Frontal cortex (tissue), 4 donors: ENCODE measurements around the gene MEGF11. TPM values are rescaled to one million over a fixed set of nuclear protein-coding genes. Genes with fewer than 3 reads are reported as not detected.

ENCODE experiments used
- DNase-seq, 2 donors: peaks; one replicate each; pipeline ENCODE4 v3.0.0; 2012; ENCODE audit warnings: low spot score in 2 of 2
- FAIRE-seq: peaks from 2 replicates; lab custom pipeline; 2012; peaks lifted over from hg19 to GRCh38; lab: Jason Lieb, UNC
- total RNA-seq: library from RNA; depleted of rRNA; stranded (reverse); fragments of >200 nt; gene quantifications from one replicate; pipeline ENCODE4 v1.2.3, GENCODE V29; 2014
- donor health status: control.
- donor health status: control.
- donor health status: control.

MEGF11 gene
- total RNA-seq, 1 donor from 2014 or later = 4.5 TPM

DNA sequence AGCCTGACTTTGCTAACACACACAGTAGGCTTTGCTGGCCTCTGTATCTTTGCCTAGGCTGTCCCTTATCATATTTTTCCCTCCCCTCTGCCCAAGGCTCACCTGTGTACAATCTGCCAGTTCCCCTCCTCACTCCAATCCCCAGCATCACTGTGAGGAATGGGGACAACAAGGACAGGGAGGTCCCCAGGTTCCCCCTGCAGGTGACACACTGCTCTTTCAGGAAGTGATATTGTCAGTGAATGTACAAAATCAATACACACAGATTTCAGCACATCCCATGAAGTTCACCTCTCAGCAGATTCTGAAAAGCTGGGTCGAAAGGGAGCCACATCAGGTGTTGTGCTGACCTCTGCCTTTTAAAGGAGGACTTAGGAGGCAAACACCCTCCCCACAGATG is 206.8 kb downstream of the MEGF11 start:
- FAIRE-seq = no peak
- no peak for DNase-seq

DNA sequence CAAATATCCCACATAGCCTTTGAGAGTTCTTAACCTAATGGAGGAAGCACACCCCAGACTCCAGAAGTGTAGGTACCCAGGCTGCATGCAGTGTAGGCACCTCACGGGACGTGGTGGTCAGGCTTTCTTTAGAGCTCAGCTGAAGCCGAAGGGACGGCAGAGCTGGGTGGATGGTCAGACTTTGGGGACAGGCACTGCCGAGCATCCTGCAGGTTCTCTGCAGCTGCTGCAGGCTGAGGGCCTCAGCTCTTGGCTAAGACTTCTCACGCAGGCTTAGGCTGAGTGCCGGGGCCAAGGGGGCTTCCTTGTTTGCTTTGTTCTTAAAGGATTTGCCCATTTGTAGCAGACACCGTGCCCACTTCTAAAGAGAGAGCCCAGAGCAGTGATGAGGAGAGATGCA is 207.2 kb downstream of the MEGF11 start:
- no peak for DNase-seq
- no peak for FAIRE-seq

DNA sequence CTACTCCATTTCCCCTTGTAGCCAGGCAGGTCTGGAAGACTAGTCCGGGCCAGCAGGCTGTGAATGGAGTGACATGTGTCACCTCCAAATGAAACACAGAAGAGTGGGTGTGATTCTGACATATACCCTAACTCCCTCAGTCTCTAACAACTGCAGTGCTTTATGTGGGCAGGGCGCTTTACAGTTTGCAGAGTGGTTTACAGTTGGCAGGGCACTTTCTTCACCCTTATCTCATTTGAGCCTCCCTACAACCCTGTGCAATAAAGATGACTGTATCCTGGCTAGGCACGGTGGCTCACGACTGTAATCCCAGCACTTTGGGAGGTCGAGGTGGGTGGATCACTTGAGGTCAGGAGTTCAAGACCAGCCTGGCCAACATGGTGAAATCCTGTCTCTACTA is 208.0 kb downstream of the MEGF11 start:
- DNase-seq = no peak
- FAIRE-seq = no peak

DNA sequence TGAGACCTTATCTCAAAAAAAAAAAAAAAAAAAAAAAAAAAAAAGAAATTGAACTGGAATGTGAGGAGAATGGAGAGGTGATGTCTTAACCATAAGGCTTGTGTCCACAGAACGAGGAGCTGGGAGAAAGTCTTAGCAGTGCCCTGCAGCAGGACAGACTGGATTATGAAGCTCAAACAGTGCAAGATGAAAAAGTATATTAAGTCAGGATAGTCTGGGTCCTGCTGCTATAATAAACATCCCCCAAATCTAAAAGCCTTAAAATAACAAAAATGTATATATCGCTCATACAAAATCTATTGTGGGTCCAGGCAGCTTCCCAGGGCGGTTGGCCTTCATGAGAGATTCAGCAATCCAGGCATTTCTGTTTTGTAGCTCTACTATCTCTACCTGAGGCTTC is 208.7 kb downstream of the MEGF11 start:
- no peak for DNase-seq

DNA sequence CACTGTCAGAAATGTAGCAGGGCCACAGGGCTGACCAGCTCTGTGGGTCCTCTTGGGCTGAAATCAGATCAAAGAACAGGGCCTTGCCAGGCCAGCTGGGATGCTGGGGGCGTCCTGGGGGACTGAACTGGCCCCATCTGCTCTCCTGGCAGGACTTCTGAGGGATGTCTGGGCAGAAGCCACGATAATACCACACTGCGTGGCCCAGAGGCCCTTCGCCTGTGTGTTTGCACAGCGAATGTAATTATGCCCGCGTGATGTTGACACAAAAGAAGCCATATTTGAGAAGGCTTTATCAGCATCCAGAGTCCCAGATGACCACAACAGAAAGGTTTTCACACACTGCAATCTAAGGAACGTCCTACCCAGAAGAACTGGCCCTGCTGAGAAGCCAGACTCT is 210.3 kb downstream of the MEGF11 start:
- FAIRE-seq (no peak), DNase-seq (no peak)

More for the DNA sequence above, 208.7 kb downstream of the MEGF11 start:
- FAIRE-seq = no peak

DNA sequence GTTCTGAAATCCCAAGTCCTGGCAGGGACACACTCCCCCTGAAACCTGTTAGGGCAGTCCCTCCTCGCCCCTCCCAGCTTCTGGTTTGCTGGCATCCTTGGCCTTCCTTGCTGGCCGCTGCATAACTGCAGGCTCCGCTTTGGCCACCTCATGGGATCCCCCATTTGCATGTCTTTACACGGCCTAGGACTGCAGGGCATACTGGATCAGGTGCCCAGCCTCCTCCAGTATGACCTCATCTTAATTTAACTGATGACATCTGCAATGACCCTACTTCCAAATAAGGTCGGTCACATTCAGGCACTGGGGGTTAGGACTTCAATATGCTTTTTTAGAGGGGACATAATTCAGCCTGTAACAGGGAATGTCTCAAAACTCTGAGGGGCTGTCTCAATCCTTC is 210.9 kb downstream of the MEGF11 start:
- DNase-seq = no peak

DNA sequence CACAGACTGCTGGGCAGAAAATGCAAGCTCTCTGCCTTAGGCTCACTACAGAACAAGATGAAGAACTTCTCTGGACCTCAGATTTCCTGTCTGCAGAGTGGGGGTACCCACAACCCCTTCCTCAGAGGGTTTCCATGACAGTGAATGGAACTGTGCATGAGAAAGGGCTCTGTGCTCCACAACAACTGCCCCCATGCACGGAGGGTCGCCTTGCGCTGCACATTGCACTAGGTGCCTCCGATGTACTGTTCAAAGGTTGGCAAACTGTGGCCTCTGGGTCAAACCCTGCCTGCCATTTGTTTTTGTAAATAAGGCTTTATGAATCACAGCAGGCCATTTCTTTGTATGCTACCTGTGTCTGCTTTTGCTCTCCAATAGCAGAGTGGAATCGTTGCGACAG is 212.3 kb downstream of the MEGF11 start:
- DNase-seq (no peak), FAIRE-seq (no peak)

More for the DNA sequence above, 210.9 kb downstream of the MEGF11 start:
- no peak for FAIRE-seq

DNA sequence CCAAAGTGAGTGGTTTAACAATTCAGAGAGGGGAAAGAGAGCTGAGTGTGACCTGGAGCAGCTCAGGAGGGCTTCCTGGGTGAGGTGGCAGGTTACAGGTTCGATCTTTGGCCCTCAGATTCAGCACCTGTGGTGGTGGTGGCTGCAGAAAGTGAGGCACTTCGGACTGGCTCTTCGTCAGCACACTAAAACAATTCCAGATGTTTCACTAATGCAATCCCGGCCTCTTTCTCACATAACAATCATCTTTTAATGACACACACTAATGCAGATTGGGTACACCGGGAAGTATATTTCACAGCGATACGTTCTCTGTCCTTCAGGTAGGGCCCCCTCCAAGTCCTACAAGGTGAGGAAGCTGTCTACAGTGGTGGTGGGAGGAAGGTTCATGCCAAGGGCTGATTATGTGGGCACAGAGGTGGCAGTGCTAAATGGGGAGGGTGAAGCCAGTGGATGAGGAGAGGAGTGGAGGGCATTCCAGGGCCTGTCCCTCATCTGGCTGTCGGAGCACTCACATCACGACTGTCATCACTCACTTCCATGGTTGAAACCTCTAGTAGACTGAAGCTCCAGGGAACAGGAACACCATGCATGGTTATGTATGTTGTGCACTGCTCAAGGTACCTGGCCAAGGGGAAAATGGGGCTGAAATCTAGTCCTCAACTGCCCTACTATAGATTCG is 213.2 kb downstream of the MEGF11 start:
- DNase-seq (no peak), FAIRE-seq (no peak)

DNA sequence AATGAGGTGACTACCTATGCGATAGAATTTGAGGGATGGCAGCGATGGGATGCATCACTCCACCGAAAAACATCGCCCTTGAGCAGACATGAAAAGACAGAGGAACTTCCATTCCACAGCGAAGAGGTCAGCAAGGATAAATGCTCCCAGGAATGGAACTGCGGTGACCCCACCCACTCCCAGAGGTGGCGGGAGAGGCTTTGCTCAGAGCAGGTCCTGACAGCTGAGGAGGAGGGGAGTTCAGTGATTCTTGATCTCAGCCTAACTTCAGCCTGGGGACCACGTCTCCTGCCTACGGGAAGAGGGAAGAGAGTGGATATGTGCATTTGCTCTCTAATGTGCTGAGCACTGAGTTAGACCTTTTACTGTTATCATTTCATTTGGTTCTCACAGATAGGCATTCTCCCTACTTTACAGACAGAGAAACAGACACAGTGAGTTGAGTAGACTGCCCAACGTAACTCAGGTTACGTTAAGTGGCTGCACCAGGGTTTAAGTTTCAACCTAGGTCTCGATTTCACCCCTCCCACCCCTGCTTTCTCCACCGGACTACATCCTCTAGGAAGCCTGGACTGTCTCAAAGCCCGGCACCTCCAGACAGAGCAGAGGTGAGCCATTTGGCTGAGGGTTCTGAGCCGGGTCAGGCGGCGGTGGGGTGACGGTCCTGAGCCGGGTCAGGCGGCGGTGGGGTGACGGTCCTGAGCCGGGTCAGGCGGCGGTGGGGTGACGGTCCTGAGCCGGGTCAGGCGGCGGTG is 214.3 kb downstream of the MEGF11 start:
- no peak for DNase-seq
- no peak for FAIRE-seq

DNA sequence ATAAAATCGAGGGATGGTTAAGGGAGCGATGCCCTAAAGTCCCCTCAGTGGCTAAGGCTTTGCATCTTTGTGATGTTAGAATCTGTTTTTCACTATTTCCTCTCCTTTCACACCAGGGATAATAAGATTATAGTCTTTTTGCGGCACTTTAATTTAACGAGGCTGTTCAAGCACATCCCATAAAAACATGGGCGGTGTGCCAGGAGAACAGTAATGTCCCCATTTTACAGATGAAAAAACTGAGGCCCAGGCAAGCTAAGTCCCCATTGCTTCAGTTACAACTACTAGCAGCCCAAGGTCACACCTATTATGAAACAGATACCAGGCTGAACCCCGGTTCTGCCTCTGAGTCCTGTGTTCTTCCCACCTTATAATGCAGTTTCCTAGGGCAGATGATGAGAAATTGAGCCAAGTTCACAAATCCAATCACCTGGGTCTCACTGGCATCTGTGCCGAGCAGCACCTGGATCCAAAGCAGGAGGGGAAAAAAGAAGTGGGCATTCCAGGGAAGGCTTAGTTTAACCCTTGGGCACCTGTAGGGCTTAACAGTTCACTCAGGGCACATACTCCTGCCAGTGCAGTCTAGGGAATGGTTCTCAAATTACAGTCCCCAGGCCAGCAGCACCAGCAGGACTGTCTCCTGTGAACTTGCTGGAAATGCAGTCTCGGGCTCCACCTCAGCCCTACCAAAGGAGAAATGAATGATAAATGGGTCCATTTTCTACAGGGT is 215.0 kb downstream of the MEGF11 start:
- no peak for FAIRE-seq
- DNase-seq = no peak

DNA sequence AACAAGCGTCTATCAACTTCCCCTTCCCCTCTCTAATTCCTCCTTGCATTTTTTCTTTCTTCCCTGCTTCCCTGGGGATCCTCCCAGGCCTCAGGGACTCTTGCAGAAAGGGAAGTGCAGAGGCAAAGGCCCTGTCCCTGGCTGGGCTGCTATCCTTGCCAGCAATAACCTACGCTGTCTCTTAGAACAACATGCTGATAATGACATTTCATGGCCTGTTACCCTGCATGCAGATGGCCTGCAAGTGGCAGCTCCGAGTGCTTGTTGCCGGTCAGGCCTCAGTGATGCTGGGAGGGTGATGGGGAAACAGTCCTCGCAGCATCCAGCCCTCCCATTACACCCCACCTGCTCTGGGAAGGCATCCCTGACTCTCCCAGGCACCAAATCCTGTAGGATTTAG is 216.7 kb downstream of the MEGF11 start:
- DNase-seq = no peak
- no peak for FAIRE-seq

DNA sequence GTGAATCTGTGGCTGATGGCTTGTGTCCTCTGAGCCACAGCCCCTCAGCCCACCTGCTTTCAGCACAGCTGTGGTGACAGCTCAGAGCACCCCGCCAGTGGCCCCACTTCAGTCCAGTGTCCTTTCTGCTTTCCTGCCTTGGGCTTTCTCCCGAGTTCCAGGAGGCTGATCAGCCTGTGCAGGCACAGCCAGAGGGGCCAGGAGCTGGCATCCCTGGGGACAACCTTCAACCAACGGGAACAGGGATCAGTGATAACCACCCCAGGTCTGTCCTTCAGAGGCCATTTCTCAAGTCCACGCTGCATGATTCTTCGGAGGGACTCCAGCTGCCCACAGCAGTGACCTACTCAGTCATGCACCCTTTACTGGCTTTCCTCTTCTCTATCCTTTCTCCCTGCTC is 217.6 kb downstream of the MEGF11 start:
- no peak for DNase-seq

DNA sequence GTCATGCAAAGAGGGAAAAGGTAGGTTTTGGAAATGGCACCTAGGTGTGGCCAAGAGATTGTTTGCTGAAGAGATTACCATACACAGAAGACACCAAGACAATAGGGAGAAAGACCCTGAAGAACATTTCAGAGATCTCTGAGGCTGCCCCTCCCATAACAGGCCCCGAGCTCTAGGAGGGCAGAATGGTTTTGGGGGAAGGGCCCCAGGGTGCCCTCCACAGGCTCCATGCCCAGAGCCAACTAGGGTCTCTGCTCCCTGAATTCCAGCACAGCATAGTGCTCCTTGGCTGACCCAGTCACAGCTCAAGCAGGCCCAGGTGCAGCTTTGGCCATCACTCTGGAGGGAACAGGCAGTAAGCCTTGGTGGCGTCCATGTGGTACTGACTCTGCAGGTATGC is 220.4 kb downstream of the MEGF11 start:
- FAIRE-seq (no peak), DNase-seq (no peak)

More for the DNA sequence above, 217.6 kb downstream of the MEGF11 start:
- no peak for FAIRE-seq

DNA sequence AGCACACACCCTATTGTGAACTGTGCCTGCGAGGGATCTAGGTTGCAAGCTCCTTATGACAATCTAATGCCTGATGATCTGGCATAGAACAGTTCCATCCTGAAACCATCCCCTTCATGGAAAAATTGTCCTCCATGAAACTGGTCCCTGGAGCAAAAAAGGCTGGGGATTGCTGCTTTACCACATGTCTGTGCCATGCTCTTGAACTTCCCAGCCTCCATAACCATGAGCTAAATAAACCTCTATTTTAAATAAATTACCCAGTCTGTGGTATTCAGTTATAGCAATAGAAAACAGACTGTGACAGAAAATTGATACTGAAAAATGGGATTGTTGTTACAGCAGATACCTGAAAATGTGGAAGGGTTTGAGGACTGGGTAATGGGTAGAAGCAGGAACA is 221.5 kb downstream of the MEGF11 start:
- DNase-seq (no peak), FAIRE-seq (no peak)

DNA sequence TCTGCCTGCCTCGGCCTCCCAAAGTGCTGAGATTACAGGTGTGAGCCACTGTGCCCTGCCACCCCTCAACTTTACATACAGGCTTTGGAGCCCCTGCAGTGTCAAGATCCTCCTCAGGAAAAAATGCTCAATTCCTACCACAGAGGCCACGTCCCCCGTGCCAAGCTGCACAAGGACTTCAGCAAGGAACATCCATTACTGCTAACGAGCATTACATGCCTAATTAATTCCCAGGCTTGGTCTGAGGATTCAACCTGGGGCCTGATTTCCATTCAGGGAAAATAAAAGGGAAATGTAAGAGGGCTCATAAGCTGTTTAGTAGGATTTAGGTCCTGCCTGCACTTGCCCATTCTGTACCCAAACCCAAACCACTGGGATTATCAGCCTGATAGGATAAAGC is 222.9 kb downstream of the MEGF11 start:
- DNase-seq = no peak
- FAIRE-seq = no peak

DNA sequence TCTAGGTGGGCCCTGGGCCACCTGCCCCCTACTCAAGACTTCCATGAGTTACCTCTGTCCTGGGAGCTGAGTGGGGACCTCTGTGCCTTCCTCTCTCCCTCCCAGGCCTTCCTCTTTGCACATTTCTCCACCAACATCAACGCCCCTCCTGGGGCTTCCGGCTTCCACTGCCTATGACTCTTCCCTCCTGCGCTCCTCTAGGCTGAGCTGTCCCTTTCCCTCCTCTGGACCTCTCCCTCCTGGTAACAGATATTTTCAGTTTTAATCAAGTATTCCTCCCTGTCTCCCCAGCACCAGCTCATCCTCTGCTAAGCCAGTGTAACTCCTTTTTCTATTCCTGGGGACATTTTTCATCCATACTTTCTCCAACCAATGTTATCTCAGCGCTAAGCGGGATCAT is 223.9 kb downstream of the MEGF11 start:
- DNase-seq (no peak), FAIRE-seq (no peak)

DNA sequence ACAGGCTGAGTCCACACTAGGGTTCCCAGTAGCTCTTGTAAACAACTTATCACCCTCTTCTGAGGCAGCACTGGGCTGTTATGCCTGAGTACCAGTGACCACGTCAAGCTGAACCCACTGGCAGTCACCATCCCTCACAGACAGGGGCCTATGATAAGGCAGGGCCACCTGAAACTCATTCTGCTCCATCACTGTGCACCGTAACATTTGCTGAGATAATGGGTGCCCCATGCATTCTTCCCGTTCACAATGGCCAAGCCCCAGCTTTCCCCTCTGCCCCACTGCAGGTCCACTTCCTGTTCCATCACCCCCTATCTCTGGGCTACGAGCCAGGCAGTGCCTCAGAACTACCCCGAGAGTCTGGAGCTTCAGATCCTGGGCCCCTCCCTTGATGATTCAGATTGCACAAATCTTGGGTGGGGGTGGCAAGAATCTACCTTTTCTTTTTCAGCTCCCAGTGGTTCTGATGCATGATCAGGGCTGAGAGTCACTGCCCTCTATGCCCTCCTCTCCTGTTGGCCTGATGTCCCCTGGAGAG is 226.2 kb downstream of the MEGF11 start:
- DNase-seq = no peak
- FAIRE-seq = no peak

DNA sequence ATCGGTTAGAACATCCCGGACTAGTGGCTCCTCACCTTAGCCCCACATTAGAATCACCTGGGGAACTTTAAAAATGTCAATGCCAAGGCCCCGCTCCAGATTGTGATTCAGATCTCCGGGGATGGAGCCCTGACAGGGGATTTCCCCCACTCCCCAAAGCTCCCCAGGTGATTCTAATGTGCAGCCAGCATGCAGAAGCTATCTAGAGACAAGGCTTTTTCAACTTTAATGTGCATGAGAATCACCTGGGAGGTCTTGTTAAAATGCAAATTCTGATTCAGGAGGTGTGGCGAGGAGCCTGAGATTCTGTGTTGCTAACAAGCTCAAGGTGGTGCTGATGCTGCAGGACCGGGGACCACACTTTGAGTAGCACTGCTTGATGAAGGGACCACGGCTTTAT is 227.6 kb downstream of the MEGF11 start:
- no peak for DNase-seq
- FAIRE-seq = no peak

DNA sequence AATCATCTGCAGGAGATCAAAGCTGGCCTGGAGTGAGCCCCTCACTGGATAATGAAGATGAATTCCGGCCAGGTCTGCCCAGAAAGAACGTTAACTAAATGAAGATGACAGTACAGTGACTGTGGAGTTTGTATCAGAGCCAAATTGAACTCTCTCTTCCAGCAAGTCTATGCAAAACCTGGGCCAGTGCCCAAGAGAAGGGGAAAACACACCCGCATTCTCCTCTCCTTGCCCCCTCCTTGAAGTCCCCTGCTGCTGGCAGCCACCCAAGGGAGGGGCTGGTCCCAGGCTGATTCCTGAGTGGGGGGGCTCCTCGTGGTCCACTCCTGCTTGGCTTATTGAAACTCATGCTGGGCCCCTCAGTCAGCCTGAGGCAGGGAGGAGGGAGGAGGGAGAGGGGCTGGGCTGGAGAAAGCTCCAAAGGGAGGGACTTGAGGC is 228.5 kb downstream of the MEGF11 start:
- FAIRE-seq = no peak
- DNase-seq = no peak

DNA sequence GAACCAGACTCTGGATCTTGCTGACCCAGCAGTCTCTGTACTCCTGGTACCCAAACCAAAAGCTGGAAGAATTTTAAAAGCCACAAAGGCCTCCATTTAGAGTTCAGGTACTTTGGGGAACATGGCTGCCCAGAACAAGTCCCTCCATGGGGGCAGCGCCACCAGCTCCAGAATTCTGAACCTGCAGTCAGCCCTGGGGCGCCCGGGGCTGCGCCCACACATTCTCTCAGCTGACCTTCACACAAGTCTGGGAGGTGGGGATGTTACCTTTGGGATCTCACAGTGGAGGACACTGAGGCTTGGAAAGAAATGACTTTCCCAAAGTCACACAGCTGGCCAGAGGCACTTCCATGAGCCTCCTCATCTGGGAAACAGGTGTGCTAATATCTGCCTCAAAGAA is 229.4 kb downstream of the MEGF11 start:
- no peak for DNase-seq
- FAIRE-seq = no peak
